HEK293T (cell line): Measurements from ENCODE around the gene BAK1.

Source experiments
- CTCF ChIA-PET: fragments of 350-600 bp; formaldehyde crosslinking; extraction: SDS; loops from one replicate; lab custom pipeline; 2021; ENCODE audit warnings: antibody characterized with exemption, inconsistent platforms; lab: Yijun Ruan, JAX
- POLR2A ChIA-PET: fragments of 350-600 bp; formaldehyde crosslinking; extraction: SDS; loops from one replicate; lab custom pipeline; 2020; ENCODE audit warnings: antibody characterized with exemption, inconsistent platforms; lab: Yijun Ruan, JAX
- DNase-seq: peaks from one replicate; pipeline ENCODE4 v3.0.0; 2012; ENCODE audit warnings: mixed read lengths; ENCODE audit errors: extremely low spot score
- ARNT ChIP-seq: fragments of 450-650 bp; IDR thresholded peaks from 2 replicates; pipeline ENCODE4 v1.6.1; 2017; ENCODE audit warnings: mild to moderate bottlenecking
- BHLHE40 ChIP-seq: fragments of 450-650 bp; IDR thresholded peaks from 2 replicates; pipeline ENCODE4 v1.6.1; 2016; ENCODE audit warnings: mild to moderate bottlenecking, moderate library complexity, borderline replicate concordance
- CTBP1 ChIP-seq: fragments of 450-650 bp; IDR thresholded peaks from 2 replicates; pipeline ENCODE4 v1.6.1; 2016; ENCODE audit warnings: borderline replicate concordance
- ELF4 ChIP-seq: fragments of 450-650 bp; IDR thresholded peaks from 2 replicates; pipeline ENCODE4 v1.6.1; 2017; ENCODE audit warnings: antibody characterized with exemption
- FOXA1 ChIP-seq: fragments of 450-650 bp; IDR thresholded peaks from 2 replicates; pipeline ENCODE4 v1.6.1; 2016; ENCODE audit warnings: mild to moderate bottlenecking
- FOXK2 ChIP-seq: fragments of 450-650 bp; IDR thresholded peaks from 2 replicates; pipeline ENCODE4 v1.6.1; 2016; ENCODE audit warnings: mild to moderate bottlenecking
- FOXM1 ChIP-seq: fragments of 450-650 bp; IDR thresholded peaks from 2 replicates; pipeline ENCODE4 v1.6.1; 2017; ENCODE audit warnings: mild to moderate bottlenecking, borderline replicate concordance
- HDGF ChIP-seq: fragments of 450-650 bp; IDR thresholded peaks from 2 replicates; pipeline ENCODE4 v1.6.1; 2017; ENCODE audit warnings: antibody characterized with exemption, borderline replicate concordance
- L3MBTL2 ChIP-seq: fragments of 450-650 bp; conservative IDR thresholded peaks from 2 replicates; pipeline ENCODE4 v1.6.1; 2016; ENCODE audit warnings: mild to moderate bottlenecking
- LEF1 ChIP-seq: fragments of 450-650 bp; IDR thresholded peaks from 2 replicates; pipeline ENCODE4 v1.6.1; 2017; ENCODE audit warnings: mild to moderate bottlenecking, borderline replicate concordance
- NFRKB ChIP-seq: fragments of 450-650 bp; IDR thresholded peaks from 2 replicates; pipeline ENCODE4 v1.6.1; 2016; ENCODE audit warnings: mild to moderate bottlenecking, moderate library complexity
- PKNOX1 ChIP-seq: fragments of 450-650 bp; IDR thresholded peaks from 2 replicates; pipeline ENCODE4 v1.6.1; 2016
- SP1 ChIP-seq: fragments of 450-650 bp; IDR thresholded peaks from 2 replicates; pipeline ENCODE4 v1.6.1; 2017
- SUZ12 ChIP-seq: fragments of 450-650 bp; IDR thresholded peaks from 2 replicates; pipeline ENCODE4 v1.6.1; 2016; ENCODE audit warnings: mild to moderate bottlenecking
- TARDBP ChIP-seq: fragments of 450-650 bp; IDR thresholded peaks from 2 replicates; pipeline ENCODE4 v1.6.1; 2016
- ZNF384 ChIP-seq: fragments of 450-650 bp; IDR thresholded peaks from 2 replicates; pipeline ENCODE4 v1.6.1; 2016

BAK1 gene

GRCh38 chr6:33613795-33614168 is 33.7 kb upstream of the BAK1 start:
- ChIA-PET CTCF (no interaction called here), POLR2A (interaction anchor here (0.9 kb wide), 1 partner anchor 34 kb away, joined by 3 read pairs; the partner anchor contains the start of gene BAK1)
- TF ChIP-seq ELF4, result no peak
- TF ChIP-seq NFRKB, result no peak
- no peak for TF ChIP-seq CTBP1
- no peak for DNase-seq

- ChIA-PET CTCF (no interaction called here), POLR2A (no interaction called here)
- no peak for DNase-seq
- TF ChIP-seq PKNOX1 (no peak), ZNF384 (no peak), L3MBTL2 (no peak), FOXA1 (no peak)
Observed at GRCh38 chr6:33613146-33613794, 33.2 kb upstream of the BAK1 start.

- DNase-seq, result no peak
- CTCF ChIA-PET, result no interaction called here
- POLR2A ChIA-PET, result interaction anchor here (0.8 kb wide), 1 partner anchor 339 kb away, joined by 3 read pairs; the partner anchor contains the start of genes RPS18 and VPS52
- TF ChIP-seq FOXK2, result no peak
- TF ChIP-seq ZNF384, result no peak
- TF ChIP-seq NFRKB, result no peak
- no peak for TF ChIP-seq SUZ12
- no peak for TF ChIP-seq LEF1
- no peak for TF ChIP-seq L3MBTL2
- no peak for TF ChIP-seq PKNOX1
- TF ChIP-seq SP1, result no peak
- TF ChIP-seq TARDBP, result no peak
- no peak for TF ChIP-seq HDGF
- TF ChIP-seq CTBP1, result no peak
- no peak for TF ChIP-seq FOXA1
- TF ChIP-seq BHLHE40, result no peak
- TF ChIP-seq ELF4, result no peak
- no peak for TF ChIP-seq ARNT
- TF ChIP-seq FOXM1, result no peak
Observed at GRCh38 chr6:33610779-33611732, 31.0 kb upstream of the BAK1 start.

GRCh38 chr6:33610067-33610466 is 30.0 kb upstream of the BAK1 start:
- CTCF ChIA-PET, result no interaction called here
- POLR2A ChIA-PET, result no interaction called here
- DNase-seq, result no peak
- TF ChIP-seq FOXK2 (no peak), FOXA1 (no peak), ELF4 (no peak), NFRKB (no peak), SUZ12 (no peak)

- ChIA-PET CTCF (no interaction called here), POLR2A (no interaction called here)
- no peak for DNase-seq
- no peak for TF ChIP-seq TARDBP
- TF ChIP-seq CTBP1, result no peak
- no peak for TF ChIP-seq ELF4
- no peak for TF ChIP-seq SP1
- TF ChIP-seq SUZ12, result no peak
- no peak for TF ChIP-seq PKNOX1
- no peak for TF ChIP-seq BHLHE40
- no peak for TF ChIP-seq FOXK2
- no peak for TF ChIP-seq ZNF384
Observed at GRCh38 chr6:33609528-33609927, 29.5 kb upstream of the BAK1 start.

- POLR2A ChIA-PET, result no interaction called here
- CTCF ChIA-PET, result interaction anchor here (1.7 kb wide), 1 partner anchor 19 kb away, joined by 5 read pairs; no protein-coding TSS in a partner anchor
- no peak for DNase-seq
- TF ChIP-seq BHLHE40 (no peak), FOXA1 (no peak), HDGF (no peak), LEF1 (no peak), SP1 (no peak), FOXM1 (no peak), TARDBP (no peak), ARNT (no peak), L3MBTL2 (no peak), NFRKB (no peak), ELF4 (no peak), CTBP1 (no peak), SUZ12 (no peak), FOXK2 (no peak), ZNF384 (no peak), PKNOX1 (no peak)
Observed at GRCh38 chr6:33609019-33609418, 28.9 kb upstream of the BAK1 start.
